SU-DHL-6 (cell line): ENCODE measurements around the gene IL17RD.

ENCODE experiments used
- H2AFZ ChIP-seq: fragments of 200-600 bp; sonication (generic); 2 replicates; pipeline ENCODE4 v1.6.1; 2014; ENCODE audit warnings: low read depth, mild to moderate bottlenecking, moderate library complexity, mixed read lengths, antibody characterized with exemption, low read length; ENCODE audit not compliant: severe bottlenecking
- H3F3A ChIP-seq: fragments of 200-600 bp; shearing (Covaris generic); 2 replicates; pipeline ENCODE4 v1.6.0; 2016; ENCODE audit warnings: antibody characterized with exemption, mild to moderate bottlenecking; ENCODE audit not compliant: insufficient read depth
- H3K27ac ChIP-seq: fragments of 200-600 bp; sonication (generic); 2 replicates; pipeline ENCODE4 v1.5.1; 2016; ENCODE audit warnings: low read depth, mild to moderate bottlenecking, low read length, moderate library complexity, mixed read lengths
- H3K27me3 ChIP-seq: fragments of 200-600 bp; sonication (generic), shearing (Covaris generic); 2 replicates; pipeline ENCODE4 v1.6.0; 2014; ENCODE audit warnings: mild to moderate bottlenecking, low read length
- H3K36me3 ChIP-seq: fragments of 200-600 bp; sonication (generic); 2 replicates; pipeline ENCODE4 v1.6.1; 2014; ENCODE audit warnings: mild to moderate bottlenecking, low read length, mixed read lengths
- H3K4me2 ChIP-seq: fragments of 300-600, 200-600 bp; shearing (Covaris generic), sonication (generic); 2 replicates; pipeline ENCODE4 v1.6.0; 2014; ENCODE audit warnings: low read length, low read depth, mild to moderate bottlenecking; ENCODE audit not compliant: poor library complexity, severe bottlenecking
- H3K4me3 ChIP-seq: fragments of 200-600 bp; sonication (generic); 2 replicates; pipeline ENCODE4 v1.5.1; 2014; ENCODE audit warnings: antibody characterized with exemption, low read length, mild to moderate bottlenecking, mixed read lengths; ENCODE audit not compliant: insufficient read depth, poor library complexity, severe bottlenecking
- H3K79me2 ChIP-seq: fragments of 200-600 bp; sonication (generic); 2 replicates; pipeline ENCODE4 v1.6.1; 2014; ENCODE audit warnings: mild to moderate bottlenecking, low read length, moderate library complexity; ENCODE audit not compliant: insufficient read depth
- H3K9ac ChIP-seq: fragments of 200-600 bp; sonication (generic); 2 replicates; pipeline ENCODE4 v1.7.0; 2014; ENCODE audit warnings: mild to moderate bottlenecking, low read length
- H3K9me2 ChIP-seq: fragments of 200-600 bp; sonication (generic); replicated peaks from 2 replicates; pipeline ENCODE4 v1.6.1; 2014; ENCODE audit warnings: low read length; ENCODE audit not compliant: insufficient read depth
- H3K9me3 ChIP-seq: fragments of 200-600 bp; sonication (generic); 2 replicates; pipeline ENCODE4 v1.6.1; 2014; ENCODE audit warnings: low read length, mixed read lengths; ENCODE audit not compliant: insufficient read depth
- H4K20me1 ChIP-seq: fragments of 200-600 bp; sonication (generic); 2 replicates; pipeline ENCODE4 v1.6.1; 2014; ENCODE audit warnings: low read depth, mild to moderate bottlenecking, antibody characterized with exemption, low read length, moderate library complexity, mixed read lengths
- CTCF ChIP-seq: fragments of 200-600 bp; sonication (generic); IDR thresholded peaks from one replicate; pipeline ENCODE4 v1.5.1; 2017; ENCODE audit warnings: antibody characterized with exemption, mild to moderate bottlenecking, low read length, moderate library complexity; ENCODE audit not compliant: insufficient read depth, poor library complexity, severe bottlenecking
- EZH2phosphoT487 ChIP-seq: fragments of 200-600 bp; sonication (generic), shearing (Covaris generic); conservative IDR thresholded peaks from 2 replicates; pipeline ENCODE4 v1.6.1; 2018; ENCODE audit warnings: mild to moderate bottlenecking, antibody characterized with exemption, low read length, moderate library complexity, mixed read lengths

IL17RD gene

GRCh38 chr3:57158325-57158724 is 6.8 kb downstream of the IL17RD start:
- Histone ChIP-seq H2AFZ (no peak overlapping the region), H3F3A (no peaks in the 10 kb centered on the region), H3K79me2 (no peaks in the 10 kb centered on the region), H3K27ac (no peak overlapping the region), H4K20me1 (no peaks in the 10 kb centered on the region), H3K36me3 (no peaks in the 10 kb centered on the region), H3K9ac (no peak overlapping the region), H3K4me3 (no peak overlapping the region), H3K9me3 (no peaks in the 10 kb centered on the region), H3K9me2 (no peaks in the 10 kb centered on the region), H3K4me2 (no peak overlapping the region), H3K27me3 (no peaks in the 10 kb centered on the region)
- TF ChIP-seq CTCF (no peak), EZH2phosphoT487 (no peak)

- Histone ChIP-seq H3K79me2 (no peaks in the 10 kb centered on the region), H3K36me3 (no peaks in the 10 kb centered on the region), H3K27ac (no peak overlapping the region), H3K9me3 (no peaks in the 10 kb centered on the region), H4K20me1 (no peaks in the 10 kb centered on the region), H3K4me3 (no peak overlapping the region), H3K4me2 (no peak overlapping the region), H3K27me3 (no peaks in the 10 kb centered on the region), H3F3A (no peaks in the 10 kb centered on the region), H3K9ac (no peak overlapping the region), H2AFZ (no peak overlapping the region), H3K9me2 (no peaks in the 10 kb centered on the region)
- TF ChIP-seq CTCF (no peak), EZH2phosphoT487 (no peak)
Observed at GRCh38 chr3:57157545-57157944, 7.6 kb downstream of the IL17RD start.

- Histone ChIP-seq H3K36me3 (no peaks in the 10 kb centered on the region), H3K27me3 (no peaks in the 10 kb centered on the region), H3K9me3 (no peaks in the 10 kb centered on the region), H3K9me2 (no peaks in the 10 kb centered on the region), H3K4me3 (no peak overlapping the region), H3K9ac (no peak overlapping the region), H4K20me1 (no peaks in the 10 kb centered on the region), H3K4me2 (no peak overlapping the region), H3K27ac (no peak overlapping the region), H3K79me2 (no peaks in the 10 kb centered on the region), H3F3A (no peaks in the 10 kb centered on the region), H2AFZ (no peak overlapping the region)
- TF ChIP-seq CTCF (no peak), EZH2phosphoT487 (no peak)
Observed at GRCh38 chr3:57155310-57155643, 9.9 kb downstream of the IL17RD start.
